PC-9 (cell line): ENCODE measurements around the gene ZSWIM4.

Experiments
- CTCF ChIP-seq: fragments of 200-600 bp; sonication (generic); conservative IDR thresholded peaks from 2 replicates; pipeline ENCODE4 v1.6.1; 2017; ENCODE audit warnings: mixed run types, antibody characterized with exemption, mild to moderate bottlenecking, moderate library complexity
- EZH2 ChIP-seq: fragments of 200-600 bp; sonication (generic); IDR thresholded peaks from 2 replicates; pipeline ENCODE4 v1.8.0; 2017; ENCODE audit warnings: antibody characterized with exemption, low read depth

DNA sequence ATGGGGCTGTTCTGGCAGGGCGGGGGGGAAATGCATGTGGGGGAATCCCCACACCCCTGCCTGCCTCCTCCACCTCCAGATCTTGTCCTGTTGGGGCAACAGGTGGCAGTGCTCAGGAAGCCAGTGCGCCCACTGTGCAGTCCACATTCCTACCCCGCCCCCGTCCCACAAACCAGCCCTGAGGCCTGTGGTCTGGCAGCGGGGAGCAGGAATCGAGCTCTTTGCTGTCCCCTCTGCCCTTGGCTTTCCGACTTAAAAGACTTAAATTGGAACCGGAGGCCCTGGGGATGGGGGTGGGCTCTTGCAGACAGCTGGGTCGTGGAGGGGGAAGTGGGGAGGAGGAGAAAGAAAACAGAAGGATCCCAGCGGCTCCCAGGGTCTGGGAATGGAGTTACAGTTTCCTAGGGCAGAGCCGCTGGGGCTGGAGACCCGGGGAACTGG is 86.0 kb downstream of the ZSWIM4 start:
- TF ChIP-seq CTCF (no peak), EZH2 (no peak)
